Measurements from ENCODE around the gene RFX7. TPM values are rescaled to one million over a fixed set of nuclear protein-coding genes. Genes with fewer than 3 reads are reported as not detected.

The RFX7 gene
- 10 to 100 TPM; 29.4 to 30.5 TPM for total RNA-seq

GRCh38 chr15:56243163-56244037 lies at the start of gene RFX7:
Gene RFX7 (minus strand): TSS chr15:56243879. CDS start chr15:56243285, 594 bp downstream.
- POLR2A ChIA-PET, result interaction anchor here (0.9 to 1.1 kb wide), 2 partner anchors 10 to 11 kb away, joined by 3 to 4 read pairs; no protein-coding TSS in a partner anchor
- TF ChIP-seq CTCF (IDR thresholded peaks at IDR 0.05), result no peak
- peak; percentile 72 for DNase-seq

GRCh38 chr15:56292546-56293316 lies 49.1 kb upstream of the RFX7 start:
- ChIA-PET CTCF (no interaction called here), POLR2A (no interaction called here)
- H3K4me3 Mint-ChIP-seq, result no peak overlapping the region
- no peaks in the 10 kb centered on the region for H3K27me3 Mint-ChIP-seq
- no peak for DNase-seq
- H3K27ac Mint-ChIP-seq, result no peak overlapping the region
- no peaks in the 10 kb centered on the region for H3K4me1 Mint-ChIP-seq (ENCODE audit: low read depth)
- no peak for ATAC-seq
- H3K36me3 Mint-ChIP-seq (ENCODE audit: low read depth), result no peaks in the 10 kb centered on the region
- no peak for TF ChIP-seq CTCF (IDR thresholded peaks at IDR 0.05)
- H3K9me3 Mint-ChIP-seq, result peaks cover 13% of the 10 kb centered on the region
- intact Hi-C loops (cut with micrococcal nuclease), result no loop called here

More at GRCh38 chr15:56243163-56244037, at the start of gene RFX7:
- Mint-ChIP-seq H3K4me1 (ENCODE audit: low read depth) (peaks cover 27% of the 10 kb centered on the region), H3K9me3 (no peaks in the 10 kb centered on the region), H3K27ac (peak within 1 kb of the TSS; percentile 89), H3K27me3 (no peaks in the 10 kb centered on the region), H3K4me3 (peak within 1 kb of the TSS; percentile 92), H3K36me3 (ENCODE audit: low read depth) (peaks cover 15% of the 10 kb centered on the region)
- peak; percentile 64 for ATAC-seq
- intact Hi-C loops (cut with micrococcal nuclease), result no loop called here
- CTCF ChIA-PET, result interaction anchor here (1.4 kb wide), 1 partner anchor 19 kb away, joined by 4 read pairs; no protein-coding TSS in a partner anchor

GRCh38 chr15:56291741-56292140 lies 48.1 kb upstream of the RFX7 start:
- ChIA-PET POLR2A (no interaction called here), CTCF (no interaction called here)
- Mint-ChIP-seq H3K27me3 (no peaks in the 10 kb centered on the region), H3K36me3 (ENCODE audit: low read depth) (no peaks in the 10 kb centered on the region), H3K9me3 (peaks cover 13% of the 10 kb centered on the region), H3K4me1 (ENCODE audit: low read depth) (no peaks in the 10 kb centered on the region), H3K27ac (no peak overlapping the region), H3K4me3 (no peak overlapping the region)
- no peak for ATAC-seq
- DNase-seq, result no peak
- intact Hi-C loops (cut with micrococcal nuclease), result no loop called here
- no peak for TF ChIP-seq CTCF (IDR thresholded peaks at IDR 0.05)

- ATAC-seq, result no peak
- H3K4me3 Mint-ChIP-seq, result no peak overlapping the region
- no peaks in the 10 kb centered on the region for H3K27me3 Mint-ChIP-seq
- no peaks in the 10 kb centered on the region for H3K4me1 Mint-ChIP-seq (ENCODE audit: low read depth)
- H3K27ac Mint-ChIP-seq, result no peak overlapping the region
- no peaks in the 10 kb centered on the region for H3K36me3 Mint-ChIP-seq (ENCODE audit: low read depth)
- H3K9me3 Mint-ChIP-seq, result peaks cover 13% of the 10 kb centered on the region
- intact Hi-C loops (cut with micrococcal nuclease), result no loop called here
- no peak for TF ChIP-seq CTCF (IDR thresholded peaks at IDR 0.05)
- POLR2A ChIA-PET, result no interaction called here
- peak; percentile 5 for DNase-seq
- CTCF ChIA-PET, result interaction anchor here (0.7 kb wide), 1 partner anchor 9 kb away, joined by 3 read pairs; no protein-coding TSS in a partner anchor
Observed at GRCh38 chr15:56286213-56286612, 42.5 kb upstream of the RFX7 start.

Data from activated CD8-positive, alpha-beta T cell treated with anti-CD3 and anti-CD28 coated beads for 36 hours (primary cell).